Stomach (tissue), 4 donors: Measurements from ENCODE around the gene CCDC102B.

Source experiments
- CTCF ChIP-seq, 7 experiments: fragments of 450-650 bp in 4 of 7; fragments of 200-600 bp in 3 of 7; sonication (generic) in 3 of 7; IDR thresholded peaks; one replicate each; pipeline ENCODE4 v1.5.1; 2016 to 2019; ENCODE audit warnings: antibody characterized with exemption in 7 of 7, control low read depth in 2 of 7, mild to moderate bottlenecking in 1 of 7
- POLR2A ChIP-seq, 4 donors: fragments of 450-650 bp; IDR thresholded peaks; one replicate each; pipeline ENCODE4 v1.6.1; 2016; ENCODE audit warnings: antibody characterized with exemption in 4 of 4, control low read depth in 2 of 4, mild to moderate bottlenecking in 1 of 4, moderate library complexity in 1 of 4
- POLR2AphosphoS5 ChIP-seq, 3 donors: sonication (generic); formaldehyde crosslinking; IDR thresholded peaks; one replicate each; pipeline ENCODE4 v1.6.1; 2016; ENCODE audit warnings: antibody characterized with exemption in 3 of 3

- TF ChIP-seq CTCF (IDR thresholded peaks at IDR 0.05) (no peak), POLR2A (IDR thresholded peaks at IDR 0.05) (no peak), POLR2AphosphoS5 (IDR thresholded peaks at IDR 0.05) (no peak)
Observed at GRCh38 chr18:69085951-69086350, 288.1 kb downstream of the CCDC102B start.
